GM19193 (cell line): ENCODE data around the gene RADIL.

Source experiments
- POLR2A ChIP-seq: IDR thresholded peaks from 4 replicates; pipeline ENCODE4 v1.6.1; 2011; ENCODE audit not compliant: insufficient read depth, insufficient read length; ENCODE audit errors: extremely low read depth

Gene RADIL

DNA sequence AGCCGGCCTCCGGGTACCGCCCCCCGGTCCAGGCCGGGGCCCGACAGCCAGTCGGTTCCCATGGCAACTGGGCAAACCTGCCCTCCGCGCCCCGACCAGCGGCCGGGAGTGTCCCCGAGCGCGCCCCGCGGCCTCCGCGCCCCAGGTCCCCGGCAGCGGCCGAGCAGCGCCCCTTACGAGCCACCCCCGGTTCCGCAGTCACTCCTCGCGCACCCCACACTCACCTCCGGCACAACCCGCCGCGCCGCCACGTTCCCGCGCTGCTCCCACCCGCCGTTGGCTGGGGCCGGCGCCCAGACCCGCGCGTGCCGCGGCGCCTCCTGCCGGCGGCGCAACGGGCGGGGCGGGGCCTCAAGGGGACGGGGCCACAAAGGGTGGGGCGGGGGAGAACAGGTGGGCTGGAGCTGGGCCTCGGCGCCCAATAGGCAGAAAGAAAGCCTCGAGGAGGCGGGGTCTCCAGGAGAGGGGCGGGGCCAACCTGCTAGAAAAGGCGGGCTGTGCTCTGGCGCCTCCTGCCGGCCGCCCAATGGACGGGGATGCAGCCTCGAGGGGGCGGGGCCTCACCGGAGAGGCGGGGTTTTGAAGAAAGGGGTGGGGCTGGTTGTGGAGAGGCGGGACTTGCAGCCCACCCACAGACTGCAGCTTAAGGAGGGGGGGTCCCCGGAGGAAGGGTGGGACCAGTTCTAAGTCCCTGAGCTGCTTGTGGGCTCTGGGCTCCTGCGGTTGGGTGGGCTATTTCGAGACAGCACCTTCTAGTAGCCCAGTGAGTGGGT, at the start of gene RADIL:
Gene RADIL, minus strand, starts transcription at position 345 of the 773 bp plus-strand sequence. CDS start 5,577 bp downstream, outside the sequence.
- no peak for TF ChIP-seq POLR2A

GRCh38 chr7:4931943-4932342, 48.4 kb upstream of the RADIL start:
- no peak for TF ChIP-seq POLR2A

DNA sequence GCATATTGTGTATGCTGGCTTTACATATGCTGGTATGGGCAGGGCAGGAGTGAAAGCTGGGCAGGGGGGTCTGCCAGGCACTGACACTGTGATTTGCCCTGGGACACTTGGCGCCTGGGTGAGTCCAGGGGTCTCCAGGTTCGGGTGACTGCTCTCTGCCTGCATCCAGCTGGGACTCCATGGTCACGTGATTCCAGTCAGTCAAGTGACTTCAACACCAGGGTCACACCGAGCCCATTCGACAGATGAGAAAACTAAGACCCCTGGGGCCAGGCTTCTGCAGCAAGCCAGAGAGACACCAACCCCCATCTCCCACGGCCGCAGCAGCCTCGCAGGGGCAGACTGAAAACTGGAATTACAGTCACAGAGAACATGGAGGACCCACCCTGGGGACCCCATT, 45.5 kb upstream of the RADIL start:
- TF ChIP-seq POLR2A = no peak

DNA sequence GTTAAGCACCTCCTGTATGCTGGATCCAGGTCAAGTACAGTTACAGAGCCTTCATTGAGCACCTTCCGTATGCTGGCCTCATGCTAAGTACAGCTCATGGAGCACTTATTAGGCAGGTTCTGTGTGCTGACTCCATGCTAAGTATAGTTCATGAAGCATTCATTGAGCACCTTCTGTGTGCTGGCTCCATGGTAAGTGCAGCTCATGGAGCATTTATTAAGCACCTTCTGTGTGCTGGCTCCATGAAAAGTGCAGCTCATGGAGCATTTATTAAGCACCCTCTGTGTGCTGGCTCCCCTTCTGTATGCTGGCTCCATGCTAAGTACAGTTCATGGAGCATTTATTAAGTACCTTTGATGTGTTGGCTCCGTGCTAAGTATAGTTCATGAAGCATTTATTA, 44.9 kb upstream of the RADIL start:
- no peak for TF ChIP-seq POLR2A

- no peak for TF ChIP-seq POLR2A
Measured at GRCh38 chr7:4919969-4920766, 36.7 kb upstream of the RADIL start.

- no peak for TF ChIP-seq POLR2A
Measured at GRCh38 chr7:4916113-4916512, 32.6 kb upstream of the RADIL start.

DNA sequence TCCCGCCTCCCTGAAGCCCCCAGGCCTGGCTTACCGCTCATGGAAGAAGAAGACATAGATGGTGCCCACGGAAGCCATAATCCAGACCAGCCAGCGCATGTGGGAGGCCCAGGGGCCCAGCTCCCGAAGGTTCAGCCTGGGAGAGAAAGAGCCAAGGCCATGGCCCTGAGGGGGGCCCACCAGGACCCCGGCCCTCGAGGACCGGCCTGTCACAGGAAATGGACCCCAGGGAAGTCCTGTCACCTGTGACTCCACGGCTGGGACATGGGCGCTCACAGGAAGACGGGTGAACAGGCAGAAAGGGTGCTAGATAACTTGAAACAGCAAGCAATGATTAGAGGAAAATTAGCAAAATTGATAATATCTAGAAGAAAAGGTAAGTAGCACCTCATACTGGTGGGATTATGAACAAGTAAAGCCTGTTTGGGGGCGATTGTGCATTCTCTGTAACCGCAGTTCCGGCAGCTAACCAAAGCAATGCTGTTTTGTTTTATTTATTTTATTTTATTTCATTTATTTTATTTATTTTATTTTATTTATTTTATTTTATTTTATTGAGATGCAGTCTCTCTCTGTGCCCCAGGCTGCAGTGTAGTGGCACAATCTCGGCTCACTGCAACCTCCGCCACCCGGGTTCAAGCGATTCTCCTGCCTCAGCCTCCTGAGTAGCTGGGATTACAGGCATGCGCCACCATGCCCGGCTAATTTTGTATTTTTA, 27.8 kb upstream of the RADIL start:
- no peak for TF ChIP-seq POLR2A

- no peak for TF ChIP-seq POLR2A
Measured at GRCh38 chr7:4906682-4907081, 23.2 kb upstream of the RADIL start.

- no peak for TF ChIP-seq POLR2A
Measured at GRCh38 chr7:4905171-4905570, 21.7 kb upstream of the RADIL start.

DNA sequence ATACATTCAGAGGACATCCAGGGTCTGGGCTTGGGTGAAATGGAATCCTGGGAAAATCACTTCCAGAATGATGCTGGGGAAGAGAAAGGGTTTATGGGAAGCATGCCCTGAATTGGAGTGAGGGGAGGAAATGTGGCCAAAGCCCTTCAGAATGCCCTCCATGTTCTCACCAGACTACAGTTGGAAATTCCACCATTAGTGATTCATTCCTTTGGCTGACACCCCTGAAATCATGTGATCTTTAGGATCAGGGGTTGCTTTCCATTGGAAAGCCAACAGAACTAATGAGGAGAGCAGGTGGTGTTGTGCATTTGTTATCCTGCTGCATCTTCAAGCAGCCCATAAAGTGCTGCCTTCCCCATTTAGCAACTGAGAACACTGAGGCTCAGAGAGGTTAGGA, 20.8 kb upstream of the RADIL start:
- TF ChIP-seq POLR2A = no peak

DNA sequence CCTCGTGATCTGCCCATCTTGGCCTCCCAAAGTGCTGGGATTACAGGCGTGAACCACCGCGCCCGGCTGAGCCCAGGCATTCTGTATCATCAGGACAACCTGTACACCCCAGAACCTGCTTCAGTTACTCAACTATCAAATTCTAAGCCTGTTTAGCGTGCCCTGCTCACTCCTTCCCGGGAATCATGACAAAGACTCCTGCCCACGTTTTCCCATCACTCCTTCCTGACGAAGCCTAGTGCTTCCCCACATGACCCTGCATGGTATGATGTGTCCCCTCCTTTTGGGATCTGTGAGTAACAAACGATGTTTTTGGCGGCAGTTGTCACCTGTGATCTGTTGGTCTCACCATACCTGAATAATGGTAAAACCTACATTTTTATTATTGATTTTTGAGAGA, 12.2 kb upstream of the RADIL start:
- no peak for TF ChIP-seq POLR2A

DNA sequence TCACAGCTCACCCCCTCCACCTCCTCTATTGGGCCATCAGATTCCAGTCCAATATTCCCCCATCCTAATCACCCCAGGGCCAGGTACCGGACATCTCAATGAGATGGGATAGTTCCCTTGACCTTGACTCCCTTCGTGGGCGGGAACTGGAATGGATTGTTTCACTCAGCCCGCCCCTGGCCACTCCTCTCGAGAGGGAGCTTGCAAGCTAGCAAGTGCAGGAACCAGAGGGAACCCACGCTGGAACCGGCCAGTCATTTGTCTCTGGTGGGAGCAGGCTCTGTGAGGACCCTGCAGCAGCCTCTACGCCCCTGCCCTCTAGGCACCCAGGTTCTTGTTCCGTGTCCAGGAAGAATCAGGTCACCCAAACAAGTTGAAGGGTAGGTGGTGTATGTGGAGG, 11.0 kb upstream of the RADIL start:
- no peak for TF ChIP-seq POLR2A

- no peak for TF ChIP-seq POLR2A
Measured at GRCh38 chr7:4893929-4894475, 10.5 kb upstream of the RADIL start.

GRCh38 chr7:4889682-4890081, 6.2 kb upstream of the RADIL start:
- no peak for TF ChIP-seq POLR2A

DNA sequence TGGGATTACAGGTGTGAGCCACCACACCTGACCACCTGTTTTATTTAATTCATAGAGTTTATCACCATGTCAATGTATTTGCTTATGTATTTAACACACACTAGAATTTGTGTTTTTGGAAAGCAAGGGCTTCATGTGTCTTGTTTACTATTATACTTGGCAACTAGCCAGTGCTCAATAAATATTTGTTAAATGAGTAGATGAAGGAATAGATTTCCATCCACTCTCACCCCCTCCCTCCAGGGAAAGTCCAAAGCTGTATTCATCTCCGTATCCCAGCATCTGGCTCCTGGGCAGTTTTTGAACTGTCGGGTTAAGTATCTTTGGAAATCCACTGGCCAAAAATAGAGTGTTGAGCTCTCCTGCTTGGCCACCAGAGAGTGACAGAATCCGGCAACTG, 4.6 kb upstream of the RADIL start:
- no peak for TF ChIP-seq POLR2A
